Esophagus squamous epithelium (tissue), 5 donors: ENCODE data around the gene PADI3. TPM values are rescaled to one million over a fixed set of nuclear protein-coding genes. Genes with fewer than 3 reads are reported as not detected.

ENCODE experiments used
- DNase-seq: peaks from one replicate; lab custom pipeline; 2025; lab: John Stamatoyannopoulos, UW
- H3K27ac ChIP-seq, 4 donors: fragments of 200-600 bp; sonication (generic); one replicate each; pipeline ENCODE4 v1.5.1; 2016 to 2019; ENCODE audit warnings: mild to moderate bottlenecking in 1 of 4
- H3K27me3 ChIP-seq, 4 donors: fragments of 200-600 bp; sonication (generic); 1 replicate in 3 of 4; 2 replicates in 1 of 4; pipeline versions ENCODE4 v1.5.1 to v1.6.0; 2017 to 2021; ENCODE audit warnings: antibody characterized with exemption in 1 of 4
- H3K36me3 ChIP-seq, 3 donors: fragments of 200-600 bp; sonication (generic); one replicate each; pipeline ENCODE4 v1.5.1; 2016 to 2019
- H3K4me1 ChIP-seq, 3 donors: fragments of 200-600 bp; sonication (generic); one replicate each; pipeline ENCODE4 v1.5.1; 2017 to 2019
- H3K4me3 ChIP-seq, 4 donors: fragments of 200-600 bp; sonication (generic); 1 replicate in 3 of 4; 2 replicates in 1 of 4; pipeline ENCODE4 v1.5.1; 2016 to 2019; ENCODE audit warnings: mild to moderate bottlenecking in 2 of 4, moderate library complexity in 1 of 4
- H3K9me3 ChIP-seq, 3 donors: fragments of 200-600 bp; sonication (generic); one replicate each; pipeline ENCODE4 v1.5.1; 2016 to 2019
- CTCF ChIP-seq, 6 experiments: fragments of 450-650 bp in 4 of 6; fragments of 200-600 bp in 2 of 6; sonication (generic) in 2 of 6; IDR thresholded peaks; one replicate each; pipeline ENCODE4 v1.5.1; 2016 to 2019; ENCODE audit warnings: antibody characterized with exemption in 6 of 6, mild to moderate bottlenecking in 4 of 6, moderate library complexity in 4 of 6
- POLR2A ChIP-seq, 4 donors: fragments of 450-650 bp; IDR thresholded peaks; one replicate each; pipeline ENCODE4 v1.6.1; 2017; ENCODE audit warnings: antibody characterized with exemption in 4 of 4, mild to moderate bottlenecking in 4 of 4, moderate library complexity in 3 of 4
- whole genome bisulfite sequencing, 2 donors: methylation state at CpG; one replicate each; pipeline ENCODE4 v1.1.5; 2018; 5-methylcytosine and 5-hydroxymethylcytosine counted together
- intact Hi-C: fragments of 100-400 bp; cut with DNase I; formaldehyde crosslinking; loops from one replicate; pipeline ENCODE4 v1.15.0; 2022
- total RNA-seq, 4 donors: library from RNA; depleted of rRNA; stranded (reverse); fragments of >200 nt; gene quantifications; one replicate each; pipeline ENCODE4 v1.1.0, GENCODE V29; 2016
- donor health status: DM: yes; HTN: yes; CAD: no.

Gene PADI3
- total RNA-seq, 4 donors from 2014 or later, result 0.64 to 9.9 (median 2.3) TPM

DNA sequence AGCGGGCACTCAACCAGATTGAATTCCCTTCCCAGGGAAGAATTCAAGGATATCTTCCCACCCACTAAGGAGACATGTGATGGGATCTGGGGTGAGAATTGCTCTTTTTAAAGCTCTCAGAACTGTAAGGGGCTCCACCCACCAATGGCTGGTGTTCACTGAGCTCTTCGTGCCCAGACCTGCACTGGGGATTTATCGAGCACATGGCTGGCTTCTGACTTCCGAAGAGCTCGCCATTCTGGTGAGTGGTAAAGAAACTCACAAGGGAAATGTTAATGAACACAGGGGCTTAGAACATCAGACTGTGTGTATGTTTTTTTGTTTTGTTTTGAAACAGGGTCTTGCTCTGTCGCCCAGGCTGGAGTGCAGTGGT lies 9.8 kb downstream of the PADI3 start:
- TF ChIP-seq POLR2A (IDR thresholded peaks at IDR 0.05) (no peak), CTCF (IDR thresholded peaks at IDR 0.05) (no peak)
- 28 to 40% methylated on average over 3 to 5 of the region's 6 CpGs for whole genome bisulfite sequencing, 2 donors

DNA sequence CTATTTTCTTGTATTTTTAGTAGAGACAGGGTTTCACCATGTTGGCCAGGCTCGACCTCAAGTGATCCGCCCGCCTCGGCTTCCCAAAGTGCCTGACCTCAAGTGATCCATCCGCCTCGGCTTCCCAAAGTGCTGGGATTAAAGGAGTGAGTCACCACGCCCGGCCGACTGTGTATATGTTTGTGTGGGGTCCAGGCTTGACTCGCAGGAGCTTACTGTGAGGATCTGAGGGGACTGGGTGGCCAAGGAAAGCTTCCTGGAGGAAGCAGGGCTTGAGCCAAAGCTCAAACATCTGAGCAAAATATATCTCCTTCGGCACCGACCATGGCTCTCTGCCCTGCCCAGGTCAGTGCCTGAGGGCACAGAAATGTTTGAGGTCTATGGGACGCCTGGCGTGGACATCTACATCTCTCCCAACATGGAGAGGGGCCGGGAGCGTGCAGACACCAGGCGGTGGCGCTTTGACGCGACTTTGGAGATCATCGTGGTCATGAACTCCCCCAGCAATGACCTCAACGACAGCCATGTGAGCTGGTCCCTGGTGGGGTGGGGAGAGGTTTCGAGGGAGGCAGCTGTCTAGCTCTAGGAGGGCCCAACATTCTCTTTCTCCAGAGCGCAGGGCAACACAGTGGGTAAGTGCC lies 10.5 kb downstream of the PADI3 start:
- Histone ChIP-seq H3K27ac (peak overlapping the region in 1 of 4 donors; percentile 48), H3K4me1 (peaks cover 12 to 26% (median 17%) of the 10 kb centered on the region in 3 donors), H3K36me3 (no peaks in the 10 kb centered on the region), H3K9me3 (no peaks in the 10 kb centered on the region), H3K4me3 (no peak overlapping the region), H3K27me3 (peaks cover 0 to 47% (median 0%) of the 10 kb centered on the region in 4 donors)
- 45 to 73% methylated on average over 3 to 8 of the region's 24 CpGs for WGBS, 2 donors
- intact Hi-C loops, result no loop called here
- DNase-seq, result no peak
- no peak for TF ChIP-seq POLR2A (IDR thresholded peaks at IDR 0.05)

More for the DNA sequence above, 9.8 kb downstream of the PADI3 start:
- H3K9me3 ChIP-seq, result no peaks in the 10 kb centered on the region
- intact Hi-C loops, result no loop called here
- DNase-seq, result no peak
- H3K36me3 ChIP-seq, result no peaks in the 10 kb centered on the region
- peaks cover 0 to 47% (median 0%) of the 10 kb centered on the region in 4 donors for H3K27me3 ChIP-seq
- peak overlapping the region in 1 of 4 donors; percentile 48 for H3K27ac ChIP-seq
- H3K4me3 ChIP-seq, result no peak overlapping the region
- peaks cover 12 to 26% (median 17%) of the 10 kb centered on the region in 3 donors for H3K4me1 ChIP-seq

- no peak for DNase-seq
- intact Hi-C loops, result no loop called here
- Histone ChIP-seq H3K27ac (no peak overlapping the region), H3K9me3 (no peaks in the 10 kb centered on the region), H3K4me1 (peaks cover 12 to 26% (median 17%) of the 10 kb centered on the region in 3 donors), H3K4me3 (no peak overlapping the region), H3K36me3 (no peaks in the 10 kb centered on the region), H3K27me3 (peaks cover 0 to 43% (median 0%) of the 10 kb centered on the region in 4 donors)
- WGBS, 2 donors, result 87% methylated on average over 4 to 6 of the region's 7 CpGs
- TF ChIP-seq POLR2A (IDR thresholded peaks at IDR 0.05), result no peak
- no peak for TF ChIP-seq CTCF (IDR thresholded peaks at IDR 0.05)
Observed at GRCh38 chr1:17260264-17260663, 11.4 kb downstream of the PADI3 start.

DNA sequence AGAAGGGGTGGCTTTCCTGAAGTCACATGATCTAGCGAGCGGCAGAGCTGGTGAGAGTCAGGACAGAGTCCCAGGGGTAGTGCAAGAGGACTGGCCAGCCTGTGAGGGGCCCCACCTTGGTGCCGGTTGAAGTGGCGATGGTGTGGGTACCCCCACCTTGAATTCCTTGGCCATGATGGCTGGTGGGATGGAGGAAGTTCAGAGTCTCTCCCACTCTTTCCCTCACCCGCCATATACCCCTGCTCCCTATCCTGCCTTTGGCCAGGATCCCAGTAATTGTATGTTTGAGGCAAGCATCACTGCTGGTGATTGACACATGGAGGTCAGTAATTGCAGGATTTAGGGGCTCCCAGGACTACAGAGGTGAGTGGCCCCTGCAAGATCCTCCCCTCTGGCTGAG lies 11.8 kb downstream of the PADI3 start:
- H3K27ac ChIP-seq, result no peak overlapping the region
- peaks cover 12 to 26% (median 17%) of the 10 kb centered on the region in 3 donors for H3K4me1 ChIP-seq
- H3K27me3 ChIP-seq, result peaks cover 0 to 39% (median 0%) of the 10 kb centered on the region in 4 donors
- no peak overlapping the region for H3K4me3 ChIP-seq
- no peak for DNase-seq
- no peaks in the 10 kb centered on the region for H3K36me3 ChIP-seq
- 80 to 90% methylated on average over 1 to 5 of the region's 5 CpGs for WGBS, 2 donors
- no peak for TF ChIP-seq CTCF (IDR thresholded peaks at IDR 0.05)
- no peak for TF ChIP-seq POLR2A (IDR thresholded peaks at IDR 0.05)
- H3K9me3 ChIP-seq, result no peaks in the 10 kb centered on the region
- intact Hi-C loops, result no loop called here

DNA sequence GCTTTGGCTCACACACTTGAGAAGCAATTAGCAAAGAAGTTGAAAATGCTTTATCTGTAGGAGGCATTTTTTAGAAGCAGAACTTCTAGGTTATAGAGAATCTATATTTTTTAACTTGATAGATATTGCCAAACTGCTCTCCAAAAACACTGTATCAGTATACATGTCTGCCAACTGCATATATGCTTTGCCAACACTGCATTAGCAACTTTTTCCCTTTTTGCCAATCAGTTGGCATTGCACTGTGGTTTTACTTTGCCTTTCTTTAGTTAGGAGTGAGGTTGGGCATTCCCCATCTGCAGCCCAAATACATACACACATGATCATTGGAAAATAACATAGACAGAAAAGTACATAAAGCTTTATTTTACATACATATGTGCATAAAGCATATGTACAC lies 15.0 kb downstream of the PADI3 start:
- intact Hi-C loops, result no loop called here
- no peak overlapping the region for H3K27ac ChIP-seq
- peaks cover 0 to 22% (median 0%) of the 10 kb centered on the region in 4 donors for H3K27me3 ChIP-seq
- peaks cover 3 to 6% (median 6%) of the 10 kb centered on the region in 3 donors for H3K4me1 ChIP-seq
- no peaks in the 10 kb centered on the region for H3K9me3 ChIP-seq
- H3K4me3 ChIP-seq, result no peak overlapping the region
- DNase-seq, result no peak
- H3K36me3 ChIP-seq, result no peaks in the 10 kb centered on the region
- TF ChIP-seq POLR2A (IDR thresholded peaks at IDR 0.05) (no peak), CTCF (IDR thresholded peaks at IDR 0.05) (no peak)
